ENCODE results near the gene MED15.
"Not testable (repeated sequence)": the region's sequence is repeated elsewhere in the genome, so short reads cannot be mapped to it uniquely, and the experiment has no call there.

MED15 gene

DNA sequence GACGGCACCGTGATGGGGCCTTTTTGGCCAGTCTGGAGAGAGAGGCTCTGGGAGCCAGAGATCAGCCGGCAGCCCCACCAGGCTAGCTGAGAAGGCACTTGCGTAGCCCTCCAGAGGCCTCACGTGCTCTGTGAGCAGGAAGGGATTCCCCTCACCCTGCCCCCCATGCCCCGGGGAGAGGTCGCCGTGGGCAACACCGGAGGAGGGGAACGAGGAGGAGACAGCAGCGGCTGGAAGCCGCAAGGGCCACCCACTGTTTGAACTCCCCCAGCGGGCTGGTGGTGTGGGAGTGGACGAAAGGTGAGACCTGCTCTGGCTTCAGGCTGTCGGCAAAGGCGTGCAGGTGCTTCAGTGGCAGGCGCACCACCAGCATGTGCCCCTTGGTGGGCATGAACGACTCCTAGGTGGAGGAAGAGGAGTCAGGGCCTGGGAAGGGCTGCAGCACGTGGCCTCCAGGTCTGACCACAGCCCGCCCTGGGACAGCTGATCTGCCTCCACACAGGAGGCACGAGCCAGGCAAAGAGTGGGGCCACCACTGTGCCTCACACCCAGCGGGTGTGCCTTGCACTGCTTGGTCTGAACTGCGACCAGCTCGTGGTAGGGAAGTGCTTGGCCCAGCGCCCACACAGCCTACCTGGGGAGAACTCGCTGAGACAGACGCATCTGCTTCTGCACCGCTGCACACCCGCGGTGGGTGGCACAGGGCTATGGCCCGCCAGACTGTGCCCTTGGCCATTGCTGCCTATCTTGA, 99.9 kb downstream of the MED15 start:
- DNase-seq: no peak

DNA sequence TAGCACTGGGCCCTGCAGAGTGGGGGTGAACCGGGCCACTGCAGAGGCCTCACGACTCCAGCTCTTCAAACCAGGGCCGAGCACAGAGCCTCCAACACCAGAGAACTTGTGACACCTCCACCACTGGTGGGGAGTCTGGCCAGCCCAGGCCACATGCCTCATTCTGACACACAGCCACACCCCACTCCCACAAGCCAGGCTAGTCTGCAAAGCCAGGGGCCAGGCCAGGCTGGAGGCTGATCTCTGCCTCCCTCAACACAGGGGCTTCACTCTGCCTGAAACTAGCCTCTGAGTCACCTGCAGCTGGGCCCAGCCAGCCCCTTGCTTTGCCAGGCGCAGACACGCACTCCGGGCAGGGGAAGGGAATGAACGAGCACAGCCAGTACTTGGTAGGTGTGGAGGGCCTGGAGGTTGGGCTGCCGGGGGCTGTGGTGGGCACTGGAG, 102.9 kb downstream of the MED15 start:
- DNase-seq: no peak

DNA sequence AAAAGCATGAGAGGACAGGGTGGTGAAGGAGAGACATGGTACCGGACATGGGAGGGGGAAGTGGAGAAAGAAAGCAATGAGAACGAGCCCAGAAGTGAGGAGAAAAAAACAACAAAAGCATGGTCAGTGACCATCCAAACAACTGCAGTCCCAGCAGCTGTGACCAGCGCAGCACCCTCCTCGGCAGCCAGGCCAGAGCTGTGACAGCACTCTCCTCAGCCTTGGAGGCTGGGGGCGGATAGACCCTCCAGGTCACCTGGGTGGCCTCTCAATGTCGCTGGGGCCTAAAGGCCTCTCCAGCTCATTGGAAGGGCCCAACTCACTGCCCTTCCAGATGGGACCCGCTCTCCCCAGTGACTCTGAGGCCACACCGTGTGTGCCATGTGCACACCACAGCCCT, 103.3 kb downstream of the MED15 start:
- DNase-seq: no peak

DNA sequence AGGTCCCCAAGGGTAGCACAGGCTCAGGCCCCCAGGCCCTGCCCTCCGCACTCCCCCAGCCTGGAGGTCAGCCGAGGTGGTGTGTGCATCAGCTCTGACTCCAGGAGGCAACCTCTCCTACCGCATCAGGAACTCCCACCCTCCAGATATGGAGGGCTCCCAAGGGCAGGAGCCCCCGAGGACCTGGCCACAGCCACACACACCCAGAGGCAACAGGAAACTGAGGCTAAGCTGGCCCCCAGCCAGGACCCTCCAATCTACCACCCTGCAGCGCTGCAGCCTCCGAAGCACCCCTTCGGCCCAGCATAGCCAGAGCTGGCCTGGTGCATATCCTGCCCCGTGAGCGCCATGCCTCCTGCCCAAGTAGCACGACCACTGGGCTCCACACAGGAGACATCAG, 104.0 kb downstream of the MED15 start:
- DNase-seq: no peak

DNA sequence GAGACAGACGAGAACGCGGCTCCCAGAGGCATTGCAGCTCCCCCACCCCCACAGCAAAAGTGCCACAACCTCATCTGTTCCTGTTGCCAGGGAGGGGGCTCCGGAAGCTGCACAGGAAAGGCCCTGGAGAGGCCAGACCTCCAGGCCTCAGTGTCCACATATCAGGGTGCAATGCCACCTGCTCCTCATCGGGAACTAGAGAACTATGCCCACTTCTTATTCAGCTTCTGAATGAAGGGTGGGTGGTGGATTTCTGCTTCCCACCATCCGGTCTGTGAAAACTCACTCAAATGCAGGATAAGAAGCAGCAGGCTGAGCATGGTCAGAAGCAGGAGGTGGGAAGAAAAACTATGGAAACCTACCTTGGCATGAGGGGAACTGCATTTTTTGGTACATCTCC, 105.9 kb downstream of the MED15 start:
- DNase-seq: no peak

DNA sequence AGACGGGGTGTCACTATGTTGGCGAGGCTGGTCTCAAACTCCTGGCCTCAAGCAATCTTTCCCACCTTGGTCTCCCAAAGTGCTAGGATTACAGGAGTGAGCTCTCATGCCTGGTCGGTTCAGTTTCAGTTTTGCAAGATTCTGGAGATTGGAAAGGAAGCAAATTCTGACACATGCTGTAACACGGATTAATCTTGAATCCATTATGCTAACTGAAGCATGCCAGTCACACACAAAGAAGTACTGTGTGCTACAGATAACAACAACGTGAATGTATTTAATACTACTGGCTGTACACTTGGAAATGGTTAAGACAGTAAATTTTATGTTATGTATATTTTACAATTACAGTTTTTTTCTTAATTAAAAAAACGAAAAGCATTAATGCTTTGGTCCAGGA, 107.6 kb downstream of the MED15 start:
- no peak for DNase-seq

DNA sequence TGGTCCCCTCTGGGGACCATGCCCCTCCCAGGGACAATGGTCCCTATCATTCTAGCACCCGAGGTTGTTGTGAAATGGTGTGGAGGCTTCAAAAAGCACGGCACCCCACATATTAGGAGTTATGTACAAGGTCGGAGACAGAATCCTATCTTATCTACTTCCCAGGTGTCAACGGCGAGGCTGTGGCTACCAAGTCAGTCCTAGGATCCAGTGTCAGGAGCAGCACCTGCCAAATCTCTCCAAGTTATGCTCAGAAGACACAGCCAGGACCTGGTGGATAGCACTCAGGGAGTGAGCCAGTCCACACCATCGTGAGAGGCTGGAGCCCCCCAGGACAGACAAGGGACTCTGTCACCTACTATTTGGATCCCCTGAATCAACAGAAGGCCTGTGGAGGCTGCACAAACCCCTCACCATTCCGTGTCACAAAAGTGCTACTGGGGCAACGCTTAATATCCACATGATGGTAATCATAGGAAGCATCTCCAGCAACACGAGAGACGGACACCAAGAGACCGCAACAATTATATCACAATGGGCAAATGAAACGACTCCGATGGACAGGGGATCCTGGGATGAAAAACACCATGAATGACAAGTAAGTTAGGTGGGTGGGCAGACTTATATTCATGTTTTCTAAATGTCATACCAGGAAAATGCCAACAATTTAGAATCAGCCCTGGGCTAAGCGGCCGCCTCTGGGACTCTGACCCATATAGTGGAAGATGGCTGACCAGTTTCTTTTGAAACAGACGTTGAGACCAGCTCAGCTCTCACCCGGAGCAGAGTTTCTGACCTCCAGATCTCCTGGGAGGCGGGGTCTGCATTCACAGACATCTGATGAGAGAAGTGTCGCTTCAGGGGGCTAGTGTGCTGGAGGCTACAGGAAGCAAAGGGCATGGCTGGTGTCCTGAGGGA, 108.4 kb downstream of the MED15 start:
- DNase-seq: no peak

DNA sequence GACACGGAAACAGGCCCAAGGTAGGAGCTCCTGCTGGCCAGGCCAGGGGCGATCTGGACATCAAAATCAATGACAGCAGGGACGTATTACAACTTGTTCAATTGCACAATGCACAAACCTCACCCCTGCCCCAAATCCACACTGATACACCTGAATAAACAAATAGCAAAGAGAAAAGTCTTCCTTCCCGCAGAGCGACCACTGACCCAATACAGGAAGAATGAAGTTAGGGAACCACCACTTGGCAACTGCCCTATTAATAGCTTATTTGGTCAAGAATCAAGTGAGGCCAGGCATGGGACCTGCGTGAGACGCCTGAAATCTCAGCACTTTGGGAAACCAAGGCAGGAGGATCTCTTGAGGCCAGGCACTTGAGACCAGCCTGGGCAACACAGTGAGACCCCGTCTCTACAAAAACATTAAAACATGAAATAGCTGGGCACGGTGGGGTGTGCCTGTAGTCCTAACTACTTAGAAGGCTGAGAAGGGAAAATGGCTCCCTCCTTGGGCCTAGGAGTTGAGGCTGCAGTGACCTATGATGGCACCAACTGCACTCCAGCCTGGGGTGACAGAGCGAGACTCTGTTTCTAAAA, 109.1 kb downstream of the MED15 start:
- no peak for DNase-seq

DNA sequence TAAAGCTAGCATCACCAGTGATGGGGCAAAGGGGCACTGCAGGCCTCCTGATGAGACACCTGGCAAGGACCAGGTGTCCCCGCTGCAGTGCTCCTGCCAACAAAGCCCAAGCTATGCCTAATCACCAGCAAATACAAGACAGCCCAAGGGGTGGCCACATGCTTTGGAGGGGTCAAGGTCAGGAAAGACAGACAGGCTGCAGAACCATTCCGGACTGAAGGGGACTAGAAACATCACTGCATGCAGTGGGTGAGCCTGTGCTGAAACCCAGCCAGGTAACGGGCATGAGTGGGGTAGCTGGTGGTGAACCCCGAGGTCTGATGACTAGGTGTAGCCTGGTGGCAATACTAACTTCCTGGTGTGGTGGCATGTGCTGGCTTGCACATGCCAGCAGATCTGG, 111.1 kb downstream of the MED15 start:
- DNase-seq: no peak

DNA sequence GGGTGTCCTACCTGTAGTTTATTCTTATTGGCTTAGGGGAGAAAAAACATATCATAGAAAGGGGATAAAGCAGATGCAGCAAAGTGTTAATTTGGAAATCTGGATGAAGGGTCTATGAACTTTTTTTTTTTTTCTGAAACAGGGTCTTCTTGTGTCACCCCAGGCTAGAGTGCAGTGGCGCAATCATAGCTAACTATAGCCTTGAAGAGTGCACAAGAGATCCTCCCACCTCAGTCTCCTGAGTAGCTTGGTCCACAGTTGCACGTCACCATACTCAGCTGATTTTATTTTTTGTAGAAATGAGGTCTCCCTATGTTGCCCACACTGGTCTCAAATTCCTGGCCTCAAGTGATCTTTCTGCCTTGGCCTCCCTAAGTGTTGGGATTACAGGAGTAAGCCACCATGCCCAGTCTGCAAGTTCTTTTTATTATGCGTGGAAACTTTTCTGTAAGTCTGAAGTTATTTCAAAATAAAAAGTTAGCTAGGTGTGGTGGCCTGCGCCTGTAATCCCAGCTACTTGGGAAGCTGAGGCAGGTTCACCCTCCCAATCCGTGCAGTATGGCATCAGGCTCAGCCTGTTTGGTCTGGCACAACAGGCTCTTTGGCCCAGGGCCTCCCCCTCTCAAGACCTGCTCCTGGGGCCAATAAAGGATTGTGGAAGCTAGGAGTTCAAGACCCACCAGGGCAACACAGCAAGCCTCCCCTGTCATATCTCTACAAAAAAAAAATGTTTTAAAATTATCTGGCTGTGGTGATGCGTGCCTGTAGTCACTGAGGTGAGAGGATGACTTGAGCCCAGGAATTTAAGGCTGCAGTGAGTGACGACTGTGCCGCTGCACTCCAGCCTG, 111.9 kb downstream of the MED15 start:
- DNase-seq: no peak

DNA sequence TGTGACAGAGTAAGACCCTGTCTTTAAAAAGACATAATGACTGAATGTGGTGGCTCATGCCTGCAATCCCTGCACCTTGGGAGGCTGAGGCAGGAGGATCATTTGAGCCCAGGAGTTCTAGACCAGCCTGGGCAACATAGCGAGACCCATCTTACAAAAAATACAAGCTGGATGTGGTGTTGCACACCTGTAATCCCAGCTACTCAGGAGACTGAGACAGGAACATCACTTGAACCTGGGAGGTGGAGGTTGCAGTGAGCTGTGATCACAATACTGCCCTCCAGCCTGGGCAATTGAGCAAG, 112.4 kb downstream of the MED15 start:
- DNase-seq: not testable (repeated sequence)

DNA sequence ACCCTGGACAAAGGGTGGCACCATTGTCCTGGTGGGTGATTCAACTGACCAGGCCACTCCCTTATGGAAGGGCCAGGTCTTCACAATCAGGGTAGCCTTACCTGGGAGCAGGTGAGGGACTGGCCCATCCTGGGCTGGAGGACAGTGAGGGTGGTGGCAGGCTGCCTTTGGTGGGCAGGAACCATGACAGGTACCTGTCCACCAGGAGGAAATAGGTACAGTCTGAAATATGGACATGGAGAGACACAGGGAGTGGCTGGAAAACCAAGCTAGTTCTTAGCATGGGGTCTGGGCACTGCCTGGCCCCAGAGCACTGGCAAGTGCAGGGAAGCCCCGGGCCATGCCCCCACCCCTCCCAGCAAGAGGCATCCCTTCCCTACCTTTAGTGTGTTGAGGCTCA, 113.8 kb downstream of the MED15 start:
- no peak for DNase-seq

DNA sequence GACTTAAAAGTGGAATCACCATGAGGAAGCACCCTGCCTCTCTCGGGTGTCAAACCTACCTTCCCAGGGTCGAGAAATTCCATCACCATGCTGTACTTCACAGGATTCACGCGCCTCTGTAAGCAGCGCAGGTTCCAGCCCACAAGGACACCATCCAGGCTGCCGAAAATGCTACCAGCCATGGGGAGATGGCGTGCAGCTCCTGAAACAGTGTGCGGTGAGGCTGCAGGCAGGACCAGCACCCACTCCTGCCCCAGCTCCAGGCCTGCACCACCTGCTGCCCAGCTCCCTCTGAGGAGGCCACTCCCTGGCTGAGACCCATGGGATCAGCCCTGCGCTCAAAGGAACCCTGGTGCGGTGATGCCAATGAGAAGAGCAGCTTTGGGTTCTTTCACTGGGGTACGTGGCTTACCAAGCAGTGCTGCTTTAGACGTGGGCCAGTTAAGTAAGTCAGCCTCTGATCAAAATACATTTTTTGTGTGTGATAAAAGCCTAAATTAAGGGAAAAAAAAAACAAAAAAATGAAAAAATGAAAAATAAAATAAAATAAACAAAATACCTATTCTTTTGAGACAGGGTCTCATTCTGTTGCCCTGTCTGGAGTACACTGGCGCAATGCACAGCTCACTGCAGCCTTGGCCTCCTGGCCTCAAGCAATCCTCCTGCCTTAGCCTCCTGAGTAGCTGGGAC, 115.4 kb downstream of the MED15 start:
- DNase-seq: no peak

DNA sequence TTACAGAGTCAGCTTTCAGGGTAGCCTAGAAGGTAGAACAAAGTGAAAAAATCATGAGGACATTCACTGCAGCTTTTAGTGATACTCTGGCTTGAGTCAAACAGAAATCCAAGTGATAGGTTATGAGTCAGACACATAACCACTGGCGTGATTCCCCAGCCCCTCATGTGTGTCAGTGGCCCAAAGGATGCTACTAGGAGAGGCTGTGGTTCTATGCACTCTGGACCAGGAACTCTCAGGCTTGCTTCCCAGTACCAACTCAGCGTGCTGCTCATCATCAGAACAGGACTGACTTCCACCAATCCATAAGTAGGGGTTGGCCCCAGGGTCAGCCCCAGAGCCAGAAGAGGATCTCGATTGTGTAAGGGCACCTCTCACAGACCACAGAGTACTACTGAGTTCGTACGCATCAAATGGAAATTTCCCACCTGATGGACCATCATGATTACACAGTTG, 116.8 kb downstream of the MED15 start:
- no peak for DNase-seq

DNA sequence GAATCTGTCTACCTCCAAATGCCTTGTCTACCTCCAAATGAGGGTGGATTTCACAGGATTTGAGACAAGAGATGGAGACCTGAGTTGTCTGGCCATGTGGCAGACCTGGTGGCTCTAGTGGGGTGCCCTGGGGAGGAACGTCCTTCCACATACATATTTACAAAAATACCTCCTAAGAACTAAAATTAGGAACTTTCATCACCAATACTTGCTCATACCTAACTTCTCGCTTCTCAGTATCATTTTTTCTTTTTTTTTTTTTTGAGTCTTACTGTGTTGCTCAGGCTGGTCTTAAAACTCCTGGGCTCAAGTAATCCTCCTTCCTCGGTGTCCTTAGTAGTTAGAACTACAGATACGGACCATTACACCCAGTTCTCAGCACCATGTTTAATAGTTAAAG, 117.9 kb downstream of the MED15 start:
- DNase-seq: no peak

DNA sequence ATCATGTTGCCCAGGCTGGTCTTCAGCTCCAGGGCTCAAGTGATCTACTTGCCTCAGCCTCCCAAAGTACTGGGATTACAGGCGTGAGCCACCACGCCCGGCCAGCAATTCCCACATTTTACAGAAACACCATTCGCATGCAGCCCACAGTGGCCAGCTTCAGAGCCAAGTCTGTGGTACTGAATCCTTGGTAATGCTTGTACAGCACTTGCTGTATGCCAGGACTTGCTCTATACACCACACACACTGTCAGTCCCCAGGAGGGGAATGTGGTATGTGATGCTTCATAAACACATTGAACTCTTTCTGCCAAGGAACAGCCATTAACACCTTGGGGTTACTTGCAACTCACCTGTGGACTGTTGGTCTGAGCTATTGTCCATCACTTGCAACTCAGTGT, 119.4 kb downstream of the MED15 start:
- DNase-seq: no peak

DNA sequence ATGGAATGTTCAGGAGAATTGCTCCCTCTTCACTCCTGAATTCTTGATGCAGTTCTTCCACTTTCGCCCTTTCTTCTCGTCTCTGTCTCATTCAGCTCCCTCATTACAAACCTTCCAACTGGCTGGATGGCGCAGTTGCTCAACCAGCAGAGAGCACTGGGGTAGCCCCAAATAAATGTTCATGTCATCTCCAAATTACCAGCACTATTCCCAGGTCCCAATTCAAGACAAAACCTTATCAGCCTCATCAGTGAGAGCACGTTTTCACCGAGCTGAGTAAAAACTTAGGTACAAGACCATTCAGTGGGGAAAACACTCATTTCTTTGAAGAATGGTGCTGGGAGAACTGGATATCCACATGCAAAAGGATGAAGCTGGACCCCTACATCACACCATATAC, 120.0 kb downstream of the MED15 start:
- no peak for DNase-seq

DNA sequence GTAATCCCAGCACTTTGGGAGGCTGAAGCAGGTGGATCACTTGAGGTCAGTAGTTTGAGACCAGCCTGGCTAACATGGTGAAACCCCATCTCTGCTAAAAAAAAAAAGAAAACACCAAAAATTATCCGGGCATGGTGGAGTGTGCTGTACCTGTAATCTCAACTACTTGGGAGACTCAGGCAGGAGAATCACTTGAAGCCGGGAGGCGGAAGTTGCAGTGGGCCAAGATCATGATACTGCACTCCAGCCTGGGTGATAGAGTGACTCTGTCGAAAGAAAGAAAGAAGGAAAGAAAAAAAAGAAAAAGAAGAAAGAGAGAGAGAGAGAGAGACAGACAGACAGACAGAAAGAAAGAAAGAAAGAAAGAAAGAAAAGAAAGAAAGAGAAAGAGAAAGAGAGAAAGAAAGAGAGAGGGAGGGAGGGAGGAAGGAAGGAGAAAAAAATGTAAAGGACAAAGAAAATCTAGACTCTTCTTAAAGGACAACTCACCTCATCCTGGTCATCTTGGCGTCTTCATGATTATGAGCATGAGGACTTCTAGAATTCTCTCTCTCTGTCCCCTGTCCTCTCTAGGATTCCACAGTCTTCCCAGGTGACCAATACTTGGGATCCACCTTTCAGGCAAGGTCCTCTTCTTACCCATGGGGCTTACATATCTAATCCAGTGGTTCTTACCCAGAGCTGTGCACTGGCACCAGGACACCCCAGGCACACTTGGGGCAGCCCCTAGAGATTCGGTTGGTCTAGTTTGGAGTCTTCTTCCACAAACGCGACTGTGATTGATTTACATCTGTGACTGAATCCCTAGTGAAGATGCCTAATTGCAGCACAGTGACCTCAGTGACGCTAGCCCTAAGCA, 120.9 kb downstream of the MED15 start:
- no peak for DNase-seq

DNA sequence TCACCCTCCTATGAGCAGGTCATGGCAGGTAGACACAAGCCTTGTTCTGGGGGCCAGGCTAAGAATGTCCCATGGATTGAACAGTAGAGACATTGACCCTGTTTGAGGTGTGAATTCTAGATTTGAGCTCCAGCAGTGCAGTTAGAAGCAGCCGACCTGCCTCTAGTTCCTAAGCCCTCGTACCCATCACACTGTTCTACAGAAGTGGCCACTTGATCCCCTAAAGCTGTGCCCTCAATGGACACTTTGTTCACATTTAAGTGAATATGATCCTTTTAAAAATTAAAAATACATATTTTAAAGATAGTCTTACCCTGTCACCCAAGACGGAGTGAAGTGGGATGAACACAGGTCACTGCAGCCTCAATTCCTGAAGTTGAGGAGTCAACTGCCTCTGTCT, 122.0 kb downstream of the MED15 start:
- DNase-seq: no peak

DNA sequence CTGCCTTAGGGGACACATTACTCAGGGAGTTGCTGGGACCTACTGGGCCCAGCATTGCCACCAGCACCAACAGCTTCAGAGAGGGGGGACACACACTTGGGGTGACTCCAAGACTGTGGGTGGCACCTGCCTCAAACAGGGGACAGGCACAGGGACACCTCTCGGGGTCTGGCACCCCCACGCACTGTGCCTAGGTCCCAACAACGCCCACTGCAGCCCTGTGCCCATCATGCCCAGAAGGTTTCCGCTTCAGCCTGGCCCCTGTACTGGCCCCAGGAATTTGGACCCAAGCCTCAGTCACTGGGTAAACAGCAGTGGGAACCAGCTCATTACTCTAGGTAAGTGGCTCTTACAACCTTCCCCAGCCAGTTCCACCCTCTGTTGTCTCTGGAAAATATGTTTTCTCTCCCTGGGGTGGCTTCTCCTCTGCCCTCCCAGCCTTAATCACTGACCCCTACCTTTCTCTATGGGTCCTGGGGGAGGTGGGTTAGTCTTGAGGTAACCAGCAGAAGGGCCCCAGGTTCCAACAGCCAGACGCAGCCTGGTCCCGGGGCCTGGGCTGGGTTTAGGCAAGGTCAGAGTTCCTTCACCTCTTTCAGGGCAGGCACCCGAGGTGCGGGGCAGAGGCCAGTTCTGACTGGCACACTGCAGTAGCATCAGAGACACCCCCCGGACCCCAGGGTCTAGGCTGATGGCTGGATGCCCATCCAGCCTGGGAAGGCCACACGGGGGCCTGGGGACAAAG, 123.6 kb downstream of the MED15 start:
- no peak for DNase-seq

DNA sequence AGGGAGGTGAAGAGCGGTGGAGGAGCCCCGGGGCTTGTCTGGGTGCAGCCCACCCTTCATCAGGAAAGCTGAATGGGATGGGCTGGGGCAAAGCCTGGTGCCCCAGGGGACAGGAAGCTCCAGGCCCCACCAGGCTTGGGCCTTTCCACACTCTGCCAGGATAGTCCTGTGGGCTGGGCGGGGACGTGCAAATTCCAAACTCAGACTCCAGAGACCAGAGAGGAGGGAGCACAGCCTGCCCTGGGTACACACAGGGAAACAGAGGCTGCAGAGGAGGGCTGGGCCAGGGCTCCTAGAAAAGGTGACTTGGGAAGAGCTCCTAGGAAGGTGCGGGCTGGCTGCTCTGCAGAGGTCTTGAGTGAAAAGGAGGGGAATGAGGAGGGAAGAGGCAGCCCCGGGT, 124.7 kb downstream of the MED15 start:
- no peak for DNase-seq

Measured in CD4-positive, alpha-beta T cell treated with Interleukin-12 subunit alpha and Interleukin-12 subunit beta, for 1 hour (primary cell).